ENCODE measurements around the gene SPATA17. TPM values are rescaled to one million over a fixed set of nuclear protein-coding genes. Genes with fewer than 3 reads are reported as not detected.

Gene SPATA17
- total RNA-seq, 4 donors from 2014 or later = 0.42 to 0.69 (median 0.48) TPM

GRCh38 chr1:217899614-217900013 is 268.5 kb downstream of the SPATA17 start:
- 46% methylated on average over 1 of the region's 1 CpG for WGBS
- DNase-seq (ENCODE audit: extremely low spot score) = no peak
- intact Hi-C loops (cut with DNase I) = no loop called here
- H3K36me3 ChIP-seq = no peaks in the 10 kb centered on the region
- no peaks in the 10 kb centered on the region for H3K9me3 ChIP-seq
- no peaks in the 10 kb centered on the region for H3K27me3 ChIP-seq
- no peak overlapping the region for H3K4me3 ChIP-seq
- TF ChIP-seq CTCF (IDR thresholded peaks at IDR 0.05) (no peak), POLR2AphosphoS5 (IDR thresholded peaks at IDR 0.05) (no peak), EP300 (IDR thresholded peaks at IDR 0.05) (no peak), POLR2A (IDR thresholded peaks at IDR 0.05; ENCODE audit: low read depth) (no peak)
- H3K4me1 ChIP-seq = peaks cover 0 to 7% (median 0%) of the 10 kb centered on the region in 4 donors
- no peak overlapping the region for H3K27ac ChIP-seq (replicated peaks in 1 of 4)

- Histone ChIP-seq H3K27ac (replicated peaks in 1 of 4) (no peak overlapping the region), H3K9me3 (no peaks in the 10 kb centered on the region), H3K4me1 (no peaks in the 10 kb centered on the region), H3K27me3 (no peaks in the 10 kb centered on the region), H3K4me3 (no peak overlapping the region), H3K36me3 (no peaks in the 10 kb centered on the region)
- DNase-seq (ENCODE audit: extremely low spot score) = no peak
- intact Hi-C loops (cut with DNase I) = no loop called here
- TF ChIP-seq POLR2A (IDR thresholded peaks at IDR 0.05; ENCODE audit: low read depth) = no peak
- no peak for TF ChIP-seq POLR2AphosphoS5 (IDR thresholded peaks at IDR 0.05)
- TF ChIP-seq EP300 (IDR thresholded peaks at IDR 0.05) = no peak
- TF ChIP-seq CTCF (IDR thresholded peaks at IDR 0.05) = no peak
- 100% methylated on average over 2 of the region's 2 CpGs for WGBS
Observed at GRCh38 chr1:217907504-217907903, 276.4 kb downstream of the SPATA17 start.

GRCh38 chr1:217910203-217910602 is 279.1 kb downstream of the SPATA17 start:
- Histone ChIP-seq H3K4me1 (no peaks in the 10 kb centered on the region), H3K36me3 (no peaks in the 10 kb centered on the region), H3K4me3 (no peak overlapping the region), H3K9me3 (no peaks in the 10 kb centered on the region), H3K27ac (replicated peaks in 1 of 4) (no peak overlapping the region), H3K27me3 (no peaks in the 10 kb centered on the region)
- no peak for DNase-seq (ENCODE audit: extremely low spot score)
- TF ChIP-seq POLR2A (IDR thresholded peaks at IDR 0.05; ENCODE audit: low read depth) = no peak
- TF ChIP-seq CTCF (IDR thresholded peaks at IDR 0.05) = no peak
- TF ChIP-seq EP300 (IDR thresholded peaks at IDR 0.05) = no peak
- TF ChIP-seq POLR2AphosphoS5 (IDR thresholded peaks at IDR 0.05) = no peak
- 56% methylated on average over 3 of the region's 3 CpGs for WGBS
- intact Hi-C loops (cut with DNase I) = no loop called here

GRCh38 chr1:217910791-217911320 is 279.7 kb downstream of the SPATA17 start:
- Histone ChIP-seq H3K27ac (replicated peaks in 1 of 4) (no peak overlapping the region), H3K27me3 (no peaks in the 10 kb centered on the region), H3K36me3 (no peaks in the 10 kb centered on the region), H3K4me1 (no peaks in the 10 kb centered on the region), H3K4me3 (no peak overlapping the region), H3K9me3 (no peaks in the 10 kb centered on the region)
- intact Hi-C loops (cut with DNase I) = no loop called here
- 82% methylated on average over 3 of the region's 3 CpGs for WGBS
- TF ChIP-seq CTCF (IDR thresholded peaks at IDR 0.05) (no peak), EP300 (IDR thresholded peaks at IDR 0.05) (no peak), POLR2AphosphoS5 (IDR thresholded peaks at IDR 0.05) (no peak), POLR2A (IDR thresholded peaks at IDR 0.05; ENCODE audit: low read depth) (no peak)
- no peak for DNase-seq (ENCODE audit: extremely low spot score)

- intact Hi-C loops (cut with DNase I) = no loop called here
- no peak for TF ChIP-seq POLR2A (IDR thresholded peaks at IDR 0.05; ENCODE audit: low read depth)
- TF ChIP-seq POLR2AphosphoS5 (IDR thresholded peaks at IDR 0.05) = no peak
- no peak for TF ChIP-seq CTCF (IDR thresholded peaks at IDR 0.05)
- TF ChIP-seq EP300 (IDR thresholded peaks at IDR 0.05) = no peak
- DNase-seq (ENCODE audit: extremely low spot score) = no peak
- H3K27ac ChIP-seq (replicated peaks in 1 of 4) = no peak overlapping the region
- H3K4me3 ChIP-seq = no peak overlapping the region
- no peaks in the 10 kb centered on the region for H3K9me3 ChIP-seq
- 86% methylated on average over 4 of the region's 8 CpGs for WGBS
- H3K27me3 ChIP-seq = no peaks in the 10 kb centered on the region
- H3K36me3 ChIP-seq = no peaks in the 10 kb centered on the region
- H3K4me1 ChIP-seq = no peaks in the 10 kb centered on the region
Observed at GRCh38 chr1:217911908-217912307, 280.8 kb downstream of the SPATA17 start.
